Glomerular visceral epithelial cell (primary cell): ENCODE data around the gene TAF10.

ENCODE experiments used
- DNase-seq: peaks from one replicate; pipeline ENCODE4 v3.0.0-alpha.2; 2016; ENCODE audit errors: extremely low spot score

The TAF10 gene

DNA sequence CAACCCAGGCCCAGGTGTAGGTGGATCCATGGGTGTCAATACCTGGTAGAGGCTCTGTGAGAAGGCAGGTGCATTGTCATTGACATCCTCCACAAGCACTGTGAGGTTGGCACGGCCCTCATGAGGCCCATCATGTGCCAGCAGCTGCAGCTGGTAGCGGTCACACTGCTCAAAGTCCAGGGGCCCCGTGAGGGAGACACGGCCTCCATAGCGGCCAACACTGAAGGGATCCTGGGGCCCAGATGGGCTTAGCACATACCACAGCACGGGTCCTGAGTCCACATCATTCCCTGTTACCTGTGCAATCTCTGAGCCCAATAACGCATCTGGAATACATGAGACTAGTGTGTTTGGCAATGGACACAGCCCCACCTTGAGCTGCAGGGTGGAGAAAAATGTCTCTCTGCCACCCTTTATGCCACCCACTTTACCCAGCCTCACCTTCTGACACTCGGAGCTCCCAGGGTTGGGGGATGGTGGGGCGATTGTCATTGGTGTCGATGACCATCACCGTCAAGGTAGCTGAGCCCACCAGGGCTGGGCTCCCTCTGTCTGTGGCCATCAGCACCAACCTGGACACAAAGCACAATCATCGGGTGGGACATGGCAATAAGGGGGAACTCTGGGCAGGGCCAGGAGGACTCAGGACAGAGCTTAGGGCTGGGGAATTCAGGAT, 13.3 kb upstream of the TAF10 start:
- no peak for DNase-seq

DNA sequence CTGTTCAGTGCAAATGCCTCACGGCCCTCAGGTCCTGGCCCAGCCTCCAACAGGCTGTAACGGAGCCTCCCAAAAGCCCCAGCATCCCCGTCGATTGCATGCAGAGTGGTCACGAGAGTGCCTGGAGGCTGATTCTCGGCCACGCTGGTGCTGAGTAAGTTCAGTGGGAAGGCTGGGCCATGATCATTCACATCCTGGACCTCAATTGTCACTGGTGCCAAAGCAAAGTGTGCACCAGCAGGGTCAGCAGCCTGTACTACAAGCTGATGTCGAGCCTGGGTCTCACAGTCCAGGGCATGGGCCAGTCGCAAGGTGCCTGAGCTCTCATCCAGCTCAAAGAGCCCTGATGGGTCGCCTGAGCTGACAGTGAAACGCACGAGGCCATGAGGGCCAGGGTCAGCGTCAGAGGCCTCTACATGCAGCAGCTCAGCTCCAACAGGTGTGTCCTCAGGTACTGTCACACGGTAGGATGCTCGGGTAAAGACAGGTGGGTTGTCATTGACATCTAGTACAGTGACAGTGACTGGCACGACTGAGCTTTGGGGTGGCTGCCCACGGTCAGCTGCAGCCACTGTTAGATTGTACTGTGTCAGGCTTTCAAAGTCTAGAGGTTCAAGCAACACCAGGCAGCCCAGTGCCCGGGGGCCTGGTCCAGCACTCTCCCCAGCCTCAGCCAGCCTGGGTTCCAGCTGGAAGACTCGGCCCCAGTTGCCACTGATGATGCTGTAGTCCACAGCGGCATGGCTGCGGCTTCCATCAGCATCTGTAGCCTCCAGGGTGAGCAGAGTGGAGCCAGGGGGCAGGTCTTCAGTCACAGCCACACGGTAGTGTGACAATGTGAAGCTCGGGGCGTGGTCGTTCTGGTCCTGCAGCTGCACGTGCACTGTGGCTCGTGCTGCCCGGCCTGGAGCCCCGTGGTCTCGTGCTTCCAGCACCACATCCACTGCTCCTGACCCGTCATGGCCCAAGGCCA, 11.7 kb upstream of the TAF10 start:
- no peak for DNase-seq

DNA sequence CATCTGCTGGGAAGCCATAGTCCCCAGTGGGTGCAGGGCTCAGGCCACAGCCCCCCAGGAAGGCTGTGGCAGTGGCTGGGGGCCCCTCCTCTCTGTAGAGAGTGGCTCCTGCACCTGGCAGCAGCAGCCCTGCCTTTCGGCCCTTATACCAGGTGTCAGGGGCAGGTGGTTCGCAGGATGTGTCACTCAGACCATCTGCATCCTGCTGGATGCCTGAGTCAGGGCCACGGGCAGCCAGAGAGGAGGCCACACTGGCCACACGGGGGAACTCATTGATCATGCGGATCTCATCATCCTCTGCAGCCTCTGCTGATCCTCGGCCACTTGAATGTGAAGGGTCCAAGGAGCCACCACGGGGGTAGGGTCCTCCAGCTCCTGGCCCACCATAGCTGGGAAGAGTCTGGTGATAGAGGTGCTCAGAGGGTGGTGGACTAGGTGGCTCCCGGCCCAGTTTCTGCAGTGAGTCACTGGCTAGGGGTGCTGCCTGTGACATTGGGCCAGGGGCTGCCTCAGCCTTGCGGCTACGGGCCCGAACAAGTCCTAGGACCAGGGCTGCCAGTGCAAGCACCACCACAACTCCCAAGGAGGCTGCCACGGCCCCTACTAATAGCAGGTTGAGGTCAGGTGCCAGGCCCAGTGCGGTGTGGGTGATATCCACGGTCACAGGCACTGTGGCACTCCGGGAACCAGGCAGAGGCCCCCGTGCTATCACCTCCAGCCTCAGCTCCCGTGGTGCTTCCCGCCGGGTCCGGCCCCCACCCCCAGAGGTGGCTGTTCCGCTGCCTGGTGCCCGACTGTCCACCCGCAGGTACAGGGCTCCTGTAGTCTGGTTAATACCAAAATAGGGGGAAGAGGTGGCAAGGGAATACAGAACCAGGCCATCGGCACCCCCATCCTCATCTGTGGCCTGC, 10.5 kb upstream of the TAF10 start:
- DNase-seq: no peak

DNA sequence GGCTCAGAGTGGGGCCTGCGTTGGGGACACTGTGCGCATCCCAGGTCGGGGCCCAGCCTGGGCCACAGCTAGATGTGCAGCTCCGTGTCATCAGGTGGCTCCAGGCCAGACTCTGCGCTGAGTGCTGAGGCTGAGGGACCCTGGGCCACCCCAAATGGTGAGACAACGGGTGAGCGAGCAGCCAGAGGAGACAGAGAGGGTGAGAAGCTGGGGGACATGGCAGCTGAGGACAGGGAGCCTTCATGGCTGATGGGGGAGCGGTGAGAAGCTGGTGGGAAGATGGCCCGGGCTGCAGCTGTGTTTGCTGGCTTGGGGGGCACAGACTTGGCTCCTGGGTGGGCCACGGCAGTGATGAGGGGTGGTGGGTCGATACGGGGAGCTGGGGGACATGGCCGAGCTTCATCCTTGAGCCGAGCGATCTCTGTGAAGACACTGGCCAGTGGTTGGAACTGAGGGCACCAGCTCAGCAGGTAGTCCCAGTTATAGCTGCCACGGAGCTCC, 9.7 kb upstream of the TAF10 start:
- DNase-seq: no peak

DNA sequence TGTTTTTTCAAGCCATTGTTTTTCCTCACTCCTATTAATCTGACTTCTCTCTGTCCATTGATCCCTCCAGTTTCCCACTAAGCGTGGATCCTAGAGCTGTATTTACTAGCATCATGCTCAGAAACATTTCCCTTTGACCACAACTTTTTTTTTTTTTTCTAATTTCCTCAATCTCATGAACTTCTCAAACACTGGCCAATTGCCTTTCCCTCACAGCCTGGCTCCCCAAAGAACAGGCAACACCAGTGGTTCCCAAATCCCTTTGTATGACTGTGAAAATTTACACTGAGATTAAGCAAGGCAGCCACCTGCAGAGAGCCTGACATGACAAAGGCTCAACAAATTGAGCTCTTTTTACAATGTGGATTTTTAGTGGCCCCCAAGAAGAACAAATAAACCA, 8.6 kb upstream of the TAF10 start:
- no peak for DNase-seq

DNA sequence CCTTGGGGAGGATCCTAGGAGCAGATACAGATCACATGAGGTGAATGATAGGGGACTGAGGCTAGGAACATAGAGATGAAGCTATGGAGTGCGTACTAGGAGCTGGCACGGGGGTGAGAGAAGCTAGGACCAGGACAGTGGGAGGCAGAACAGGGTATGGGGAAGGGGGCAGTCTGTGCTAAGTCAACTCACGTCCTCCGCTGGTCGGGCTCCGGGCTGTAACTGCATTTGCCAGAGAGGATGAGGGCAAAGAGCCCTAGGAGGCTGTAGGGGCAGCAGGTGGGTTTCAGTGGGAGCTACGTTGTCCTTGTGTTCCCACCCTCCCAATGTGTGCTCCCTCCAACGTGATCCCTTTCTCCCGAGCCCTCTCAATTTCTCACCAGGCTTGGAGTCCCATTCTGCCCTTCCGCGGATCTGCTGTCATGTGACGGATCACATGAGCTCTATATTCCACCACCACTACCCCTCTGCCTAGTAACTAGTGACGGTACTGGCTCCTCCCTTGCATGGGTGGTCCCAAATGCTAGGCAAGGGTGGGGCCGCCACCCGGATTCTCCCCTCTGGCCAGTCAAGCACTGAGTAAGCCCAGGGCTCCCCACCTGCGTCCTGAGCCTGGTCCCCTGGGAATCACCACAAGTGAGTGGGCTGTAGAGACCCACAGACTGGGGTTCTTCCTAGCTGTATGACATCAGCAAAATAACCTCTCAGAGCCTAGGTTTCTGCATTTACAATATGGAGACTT, 7.2 kb upstream of the TAF10 start, which contains the start of gene TPP1:
Gene TPP1, minus strand, starts transcription at position 419 of the 742 bp plus-strand sequence. Its CDS starts 22 bp downstream, at position 397.
- peak; percentile 89 for DNase-seq

DNA sequence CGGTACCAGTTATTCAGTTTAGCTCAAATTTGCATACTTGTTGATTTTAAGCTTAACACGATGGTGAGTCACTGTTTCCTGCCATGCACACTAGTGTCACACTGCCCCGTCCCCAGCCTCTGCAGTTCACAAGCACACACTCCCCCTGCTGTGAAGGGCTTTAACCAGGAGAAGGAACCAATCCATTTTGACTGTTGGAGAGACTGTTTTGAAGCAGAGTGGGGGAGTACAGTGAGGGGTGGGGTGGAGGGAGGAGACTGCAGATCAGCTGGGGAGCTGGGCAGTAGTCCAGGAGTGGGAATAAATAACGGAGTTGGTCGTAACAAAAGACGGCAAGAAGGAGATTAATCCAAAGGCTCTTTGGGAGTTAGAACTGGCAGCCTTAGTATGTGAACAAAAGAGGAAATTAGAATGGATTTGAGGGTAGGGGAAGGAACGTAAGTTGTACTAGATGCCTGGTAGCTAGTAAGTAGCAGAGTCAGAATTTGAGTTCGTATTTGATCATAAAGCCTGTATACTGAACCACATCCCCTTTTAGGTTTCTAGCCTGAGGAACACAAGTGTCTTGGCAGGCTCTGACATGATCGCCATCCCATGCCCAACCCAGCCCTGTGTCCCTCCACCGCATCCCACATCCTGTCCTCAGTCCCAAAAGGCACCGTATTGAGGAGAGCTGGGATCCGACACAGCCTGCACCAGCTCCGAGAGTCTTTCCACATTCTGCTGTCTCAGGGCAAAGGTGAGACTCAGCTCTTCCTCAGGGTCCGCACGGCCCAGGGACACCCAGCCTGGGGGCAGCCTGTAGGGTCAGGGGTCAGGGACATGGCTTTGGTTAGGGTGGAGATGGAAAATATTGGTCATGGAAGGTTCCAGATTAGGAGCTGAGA, 6.3 kb upstream of the TAF10 start:
- peak; percentile 24 for DNase-seq

DNA sequence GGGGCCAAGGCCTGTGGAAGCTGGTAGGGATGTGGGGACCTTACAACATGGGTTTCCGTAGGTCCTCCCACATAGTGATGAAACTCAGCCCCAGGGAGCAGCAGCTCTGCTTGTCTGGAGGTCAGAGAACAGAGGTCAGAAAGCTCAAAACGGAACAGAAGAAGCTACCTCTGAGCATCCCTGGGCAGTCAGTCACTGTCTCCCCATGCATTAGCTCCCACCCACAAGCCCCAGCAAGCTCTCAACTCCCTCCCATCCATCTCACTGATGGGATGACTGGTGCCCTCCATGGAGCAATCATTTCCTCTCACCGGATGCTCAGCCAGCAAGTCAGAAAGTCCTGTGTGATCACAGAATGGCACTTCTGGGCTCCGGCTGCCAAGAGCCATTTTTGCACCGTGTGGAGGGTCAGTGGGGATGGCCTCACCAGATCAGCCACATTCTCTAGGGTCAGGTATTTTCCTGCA, 5.3 kb upstream of the TAF10 start:
- DNase-seq: no peak

DNA sequence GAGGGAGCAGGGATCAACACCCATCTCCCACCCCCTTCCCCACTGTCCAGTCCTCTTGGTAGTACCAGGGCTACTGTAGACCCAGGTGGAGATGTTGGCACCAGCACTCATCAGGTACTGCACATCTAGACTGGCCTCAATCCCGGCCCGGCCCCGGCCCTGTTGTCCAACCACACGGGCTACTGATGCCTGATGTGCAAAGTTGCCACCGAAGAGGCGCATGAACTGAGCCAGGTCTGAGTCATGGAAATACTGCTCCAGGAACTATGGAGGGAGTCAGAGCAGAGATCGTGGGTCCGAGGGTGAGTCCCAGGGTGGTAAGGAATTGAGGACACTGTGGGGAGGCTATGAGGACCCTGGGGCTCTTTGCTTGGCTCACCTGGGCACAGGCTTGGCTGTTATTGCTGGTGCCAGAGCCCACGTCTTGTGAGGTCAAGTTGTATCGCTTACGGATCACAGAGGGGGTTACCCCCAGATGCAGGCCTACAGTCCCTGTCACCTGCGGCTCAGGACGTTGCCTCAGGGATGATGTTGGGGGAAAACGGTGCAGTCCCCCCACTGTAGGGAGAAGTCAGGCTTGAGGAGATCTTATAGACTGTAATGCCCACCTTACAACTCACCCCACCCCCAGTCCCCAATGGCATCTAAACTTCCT, 4.7 kb upstream of the TAF10 start:
- DNase-seq: no peak

DNA sequence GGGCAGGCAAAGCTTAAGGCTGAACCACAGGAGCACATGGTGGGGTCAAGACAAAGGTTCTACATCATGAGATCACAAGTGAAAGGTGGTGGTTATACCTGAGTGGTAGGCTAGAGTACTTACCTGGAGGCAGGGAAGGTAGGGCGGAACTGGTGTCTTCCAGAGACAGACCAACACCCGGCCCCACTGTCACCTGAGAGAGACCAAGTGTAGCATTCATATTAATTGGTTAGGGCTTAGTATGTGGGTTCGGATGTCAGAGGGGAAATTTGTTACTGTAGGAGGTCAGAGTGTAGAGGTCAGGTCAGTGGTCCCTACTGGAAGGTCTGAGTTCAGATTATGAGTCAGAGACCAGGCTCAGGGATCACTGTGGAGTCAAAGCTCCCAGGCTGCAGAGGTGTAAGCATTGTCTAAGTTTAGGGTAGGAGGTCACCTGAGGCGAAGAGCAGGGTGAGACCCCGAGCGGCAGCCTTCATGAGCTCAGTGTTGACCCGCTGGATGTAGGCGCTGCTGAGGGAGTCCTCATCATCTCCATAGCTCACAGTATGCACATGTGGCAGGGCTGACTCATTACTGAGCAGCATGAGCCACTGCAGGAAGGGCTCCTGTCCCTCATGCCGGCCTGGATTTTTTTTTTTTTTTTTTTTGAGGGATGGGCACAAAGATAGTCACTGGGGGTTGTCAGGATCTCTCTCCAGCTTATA, 4.0 kb upstream of the TAF10 start:
- DNase-seq: no peak

DNA sequence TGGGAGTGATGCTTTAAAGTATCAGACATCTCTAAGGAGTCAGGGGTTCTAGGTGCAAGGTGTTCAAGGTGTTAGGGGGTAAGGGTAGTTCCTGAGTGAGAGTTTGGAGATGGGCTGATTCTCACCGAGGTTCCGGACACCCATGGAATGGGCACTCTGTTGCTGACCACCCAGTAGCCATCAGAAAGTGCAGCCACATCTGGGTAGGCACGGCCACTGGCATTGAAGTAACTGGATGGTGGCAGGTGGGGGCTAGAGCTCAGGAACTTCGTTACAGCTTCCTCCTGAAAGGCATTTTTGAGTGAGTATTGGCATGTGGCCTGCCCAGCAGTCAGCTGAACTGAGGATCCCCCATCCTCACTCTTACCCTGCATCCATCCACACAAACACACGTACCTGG, 3.0 kb upstream of the TAF10 start:
- no peak for DNase-seq

DNA sequence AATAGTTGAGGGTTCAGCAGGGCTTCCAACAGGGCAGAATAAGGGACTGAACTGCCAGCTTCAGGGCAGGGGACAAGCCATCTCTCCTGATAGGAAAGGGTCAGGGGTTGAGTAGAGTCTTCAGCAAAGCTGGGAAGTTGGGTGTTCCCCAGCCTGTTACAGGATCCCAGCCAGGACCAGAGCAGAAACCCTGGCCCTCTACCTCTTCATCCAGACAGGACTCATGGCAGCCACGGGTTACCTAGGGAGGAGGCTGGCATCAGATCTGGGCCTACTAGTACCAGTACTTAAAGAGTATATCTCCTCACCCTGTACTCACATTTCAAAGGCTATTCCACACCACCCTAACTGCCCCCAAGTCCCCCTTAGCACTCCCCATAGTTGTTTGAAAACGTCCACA, 2.4 kb upstream of the TAF10 start:
- no peak for DNase-seq

DNA sequence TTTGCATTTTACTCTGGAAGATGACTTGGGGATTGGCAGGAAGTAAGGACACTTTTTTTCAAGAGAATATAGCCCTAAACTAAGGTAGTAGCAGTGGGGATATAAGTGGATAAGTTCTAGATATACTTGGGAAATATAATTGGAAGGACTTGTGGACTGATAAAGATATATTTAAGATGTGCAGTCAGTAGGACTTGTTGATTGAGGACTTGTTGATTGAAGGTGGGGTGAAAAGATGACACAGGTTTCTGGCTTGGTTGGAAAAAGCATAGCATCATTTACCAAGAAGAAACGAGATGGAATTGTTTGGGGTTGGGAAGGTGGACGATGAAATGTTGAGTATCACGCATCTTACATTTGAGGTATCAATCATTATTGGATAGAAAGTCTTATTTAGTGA, 1.5 kb upstream of the TAF10 start:
- DNase-seq: no peak

DNA sequence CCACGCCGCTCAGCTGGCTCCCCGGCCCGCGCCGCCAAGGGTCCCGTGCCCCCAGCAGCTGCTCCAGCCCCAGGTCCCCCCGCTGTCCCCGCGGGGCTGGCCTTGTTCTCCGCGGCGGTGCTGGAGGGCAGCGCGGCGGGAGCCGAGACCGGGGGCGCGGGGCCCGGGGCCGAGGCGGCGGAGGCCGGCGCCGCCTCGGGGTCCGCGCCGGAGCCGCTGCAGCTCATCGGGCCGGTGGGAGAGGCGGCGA, 128 bp downstream of the TAF10 start:
- no peak for DNase-seq

DNA sequence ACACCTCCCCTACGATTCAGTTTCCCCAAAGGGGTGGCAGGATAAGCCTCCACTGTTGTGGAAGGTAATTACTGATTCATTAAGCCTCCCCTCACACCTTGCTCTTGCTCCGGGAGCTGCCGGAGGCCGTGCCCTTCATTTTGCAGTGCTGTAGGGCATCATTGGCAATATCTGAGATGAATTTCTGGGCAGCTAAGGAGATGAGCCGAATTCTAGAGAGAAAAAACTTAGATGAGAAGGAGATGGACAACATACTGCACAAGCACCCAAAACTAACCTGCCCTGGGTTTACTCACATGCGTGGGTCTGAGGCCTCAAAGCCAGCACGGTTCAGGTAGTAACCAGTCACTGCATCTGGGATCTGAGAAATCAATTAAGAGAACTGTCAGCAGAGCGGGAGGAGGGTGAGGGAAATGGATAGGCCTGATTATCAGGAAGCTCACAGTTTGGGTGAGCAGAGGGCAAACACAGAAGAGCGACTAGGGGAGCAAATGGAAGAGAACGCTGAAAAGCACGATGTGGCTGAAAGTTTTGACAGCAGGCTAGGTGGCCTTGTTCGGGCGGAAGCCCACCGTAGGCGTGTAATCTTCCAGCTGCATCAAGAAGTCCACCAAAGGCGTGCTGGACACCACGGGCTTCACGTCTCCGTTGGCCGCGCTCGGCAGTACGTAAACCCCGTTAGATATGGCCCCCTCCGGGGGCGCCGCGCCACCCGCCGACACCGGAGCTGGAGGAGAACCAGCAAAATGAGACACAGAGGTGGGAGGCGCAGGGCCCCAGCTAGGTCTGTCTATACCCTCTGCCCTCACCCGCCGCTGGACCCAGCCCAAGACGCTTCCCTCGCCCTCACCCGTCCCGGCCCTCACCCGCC, 689 bp downstream of the TAF10 start:
- DNase-seq: peak; percentile 22

DNA sequence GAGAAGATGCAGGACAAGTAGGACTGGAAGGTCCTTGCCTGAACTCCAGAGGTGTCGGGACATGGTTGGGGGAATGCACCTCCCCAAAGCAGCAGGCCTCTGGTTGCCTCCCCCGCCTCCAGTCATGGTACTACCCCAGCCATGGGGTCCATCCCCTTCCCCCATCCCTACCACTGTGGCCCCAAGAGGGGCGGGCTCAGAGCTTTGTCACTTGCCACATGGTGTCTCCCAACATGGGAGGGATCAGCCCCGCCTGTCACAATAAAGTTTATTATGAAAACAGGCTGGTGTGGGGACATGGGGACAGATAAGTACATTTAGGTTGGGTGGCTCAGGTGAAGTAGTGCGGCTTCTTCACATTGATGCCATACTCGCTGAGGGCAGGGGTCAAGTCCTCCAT, 1.4 kb downstream of the TAF10 start:
- no peak for DNase-seq

DNA sequence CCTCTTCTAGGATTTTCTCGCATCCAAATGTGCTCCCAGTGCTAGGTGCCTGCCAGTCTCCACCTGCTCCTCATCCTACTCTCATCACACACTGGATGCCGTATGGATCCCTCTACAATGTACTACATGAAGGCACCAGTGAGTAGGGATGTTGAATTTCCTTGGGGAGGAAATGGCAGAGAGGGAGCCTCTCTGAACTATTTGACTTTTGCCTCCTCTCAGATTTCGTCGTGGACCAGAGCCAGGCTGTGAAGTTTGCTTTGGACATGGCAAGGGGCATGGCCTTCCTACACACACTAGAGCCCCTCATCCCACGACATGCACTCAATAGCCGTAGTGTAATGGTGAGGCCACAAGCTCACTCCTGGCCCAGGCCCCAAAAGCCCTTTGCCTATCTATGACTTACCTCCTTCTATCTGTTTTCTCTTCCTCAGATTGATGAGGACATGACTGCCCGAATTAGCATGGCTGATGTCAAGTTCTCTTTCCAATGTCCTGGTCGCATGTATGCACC, 2.5 kb downstream of the TAF10 start:
- no peak for DNase-seq
